Cardiac septum (tissue), 1 donor: ENCODE measurements around the gene CES2. TPM values are rescaled to one million over a fixed set of nuclear protein-coding genes. Genes with fewer than 3 reads are reported as not detected.

Experiments used
- DNase-seq: peaks from one replicate; pipeline ENCODE4 v3.0.0-alpha.2; 2020; ENCODE audit warnings: low spot score
- intact Hi-C: fragments of 100-400 bp; cut with DNase I; formaldehyde crosslinking; loops from one replicate; pipeline ENCODE4 v1.14.0; 2022
- total RNA-seq: library from RNA; stranded (reverse); fragmentation: NEBNext Ultra II Directional; extraction: Animal tissue kit (Norgen Biotek cat#: 25700); gene quantifications from one replicate; pipeline ENCODE4 v1.2.1, GENCODE V29; 2021
- donor health status: DM: no; HTN: no; CAD: no.

CES2 gene
- total RNA-seq, 1 donor from 2014 or later = 64.0 TPM

DNA sequence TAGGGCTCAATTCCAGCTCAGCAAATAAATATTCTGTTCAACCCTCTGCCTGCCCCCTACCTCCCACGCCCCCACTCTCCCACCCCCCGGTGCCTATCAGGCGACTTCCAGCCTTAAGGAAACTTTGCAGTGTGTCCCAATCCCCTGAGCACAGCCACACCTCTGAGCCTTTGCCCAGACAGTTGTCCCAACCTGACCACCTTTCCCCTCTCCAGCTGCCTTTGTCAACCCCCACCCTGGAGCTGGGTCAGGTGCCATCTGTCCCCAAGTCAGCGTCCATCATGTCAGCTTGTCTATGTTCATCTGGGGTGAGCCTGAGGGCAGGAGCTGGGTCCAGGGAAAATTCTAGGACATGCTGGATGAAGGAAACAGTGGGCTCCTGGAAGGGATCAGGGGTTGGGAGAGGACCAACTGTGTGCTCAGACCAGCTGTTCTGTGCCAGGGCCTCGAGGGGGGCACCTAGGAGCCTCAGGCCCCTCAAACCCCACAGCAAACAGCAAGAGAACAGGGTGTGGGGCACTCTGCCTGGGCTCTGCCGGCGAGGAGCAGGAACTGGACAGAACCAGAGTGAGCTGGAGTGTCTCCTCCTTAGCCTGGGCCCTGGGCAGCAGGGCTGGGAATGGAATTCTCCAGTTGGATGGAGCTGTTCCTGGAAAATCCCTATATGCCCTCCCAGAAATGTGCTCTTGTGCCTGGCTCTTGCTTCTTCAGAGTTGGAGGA lies 34.4 kb upstream of the CES2 start:
- intact Hi-C loops = no loop called here
- no peak for DNase-seq

DNA sequence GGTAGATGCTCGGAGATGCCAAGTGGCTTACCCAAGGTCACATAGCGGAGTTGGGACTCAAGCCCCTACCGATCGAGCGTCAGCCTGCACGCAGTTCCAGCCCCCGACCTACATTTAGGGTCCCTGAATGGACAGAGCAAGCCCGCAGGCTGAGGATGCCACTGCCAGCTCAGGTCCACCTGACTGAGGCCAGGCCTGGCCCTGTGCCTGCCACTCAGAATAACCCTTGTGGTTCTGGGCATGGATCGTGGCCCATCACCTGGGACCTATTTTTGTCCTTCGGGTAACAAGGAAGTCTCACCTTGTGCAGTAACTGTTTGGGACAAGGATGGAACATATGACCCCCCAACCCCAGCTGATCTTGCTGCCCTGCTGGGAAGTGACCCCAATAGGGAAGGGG lies 33.7 kb upstream of the CES2 start:
- no peak for DNase-seq

DNA sequence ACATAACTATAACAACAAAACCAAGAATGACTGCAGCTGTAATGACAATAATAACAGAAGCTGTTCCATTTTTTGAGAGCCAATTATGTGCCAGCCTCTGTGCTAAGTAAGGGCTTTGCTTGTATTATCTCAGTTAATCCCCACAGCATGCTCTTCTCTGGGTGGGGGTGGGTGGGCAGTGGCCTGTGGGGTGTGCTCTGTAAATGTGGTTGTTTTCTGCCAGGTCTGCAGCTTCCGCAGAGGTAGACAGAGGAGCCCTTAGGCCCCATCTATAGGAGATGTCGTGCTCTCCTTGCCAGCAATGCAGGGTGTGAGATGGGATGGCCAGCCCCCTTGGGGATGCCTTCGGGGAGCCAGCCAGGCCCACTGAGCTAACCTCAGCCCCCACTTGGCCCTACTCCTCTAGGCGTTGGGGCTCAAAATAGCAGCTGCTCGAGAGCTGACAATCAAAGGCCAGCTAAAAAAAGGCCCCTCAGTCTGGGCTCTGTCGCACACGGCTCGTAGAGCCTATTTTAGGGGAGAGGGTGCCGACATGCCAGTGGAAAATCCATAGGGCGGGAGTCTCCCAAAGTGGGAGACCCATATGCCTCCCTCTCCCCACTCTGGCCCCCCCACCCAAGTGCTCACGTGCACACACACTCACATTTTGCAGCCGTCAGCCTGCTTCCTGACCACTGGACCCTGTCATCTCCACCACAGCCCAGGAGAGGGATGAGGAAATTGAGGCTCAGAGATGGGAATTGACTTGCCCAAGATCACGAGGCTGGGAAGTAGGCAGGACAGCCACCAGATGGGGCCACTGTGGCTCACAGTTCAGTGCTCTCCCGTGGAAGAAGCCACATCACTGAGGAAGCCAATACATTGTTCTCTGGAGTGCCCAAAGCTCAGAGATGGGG lies 32.4 kb upstream of the CES2 start:
- peak; percentile 87 for DNase-seq
- intact Hi-C loops = loop anchor here (1.0 kb wide), 1 partner anchor 23 kb away; no protein-coding TSS in a partner anchor

More for the DNA sequence above, 33.7 kb upstream of the CES2 start:
- intact Hi-C loops = no loop called here

DNA sequence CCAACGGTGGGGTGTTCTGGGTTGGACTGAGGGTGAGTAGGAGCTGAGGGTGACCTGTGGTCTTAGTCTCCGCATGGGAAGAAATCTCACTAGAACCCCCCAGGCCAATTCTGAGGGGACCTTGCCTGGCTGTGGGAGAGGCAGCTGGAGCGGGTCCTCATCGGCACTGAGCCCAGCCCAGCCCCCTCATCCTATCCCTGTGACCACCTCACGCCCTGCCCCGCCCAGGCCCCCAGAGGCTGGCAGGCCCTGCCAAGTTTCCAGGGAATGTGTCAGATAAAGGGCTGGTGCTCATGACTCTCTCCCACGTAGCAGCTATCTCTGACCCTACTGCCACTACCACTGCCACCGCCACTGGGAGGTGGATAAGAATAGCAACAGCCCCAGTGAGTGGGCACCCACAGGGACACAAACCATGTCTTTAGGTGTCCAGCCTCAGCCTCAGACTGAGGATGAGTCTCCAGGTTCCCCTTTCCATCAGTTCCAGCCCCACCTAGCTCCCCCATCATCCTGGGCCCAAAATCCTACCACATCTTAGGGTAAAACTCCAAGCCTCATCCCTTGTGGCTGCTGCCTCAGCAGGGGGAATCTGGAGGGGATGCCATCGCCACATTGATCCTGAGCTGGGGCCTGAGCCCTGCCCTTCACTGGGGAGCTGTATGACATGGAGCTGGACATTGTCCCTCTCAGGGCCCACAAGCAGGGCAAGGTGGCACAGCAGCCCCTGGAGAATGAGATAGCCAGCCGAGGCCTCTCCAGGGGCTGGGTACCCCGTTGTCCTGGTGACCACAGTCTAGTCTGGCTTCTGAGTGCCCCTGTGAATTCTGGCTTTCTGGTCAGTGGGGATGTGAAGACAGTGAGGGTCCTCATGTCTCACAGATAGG lies 31.5 kb upstream of the CES2 start:
- DNase-seq = peak; percentile 89
- intact Hi-C loops = loop anchor here (1.0 kb wide), 1 partner anchor 23 kb away; no protein-coding TSS in a partner anchor

DNA sequence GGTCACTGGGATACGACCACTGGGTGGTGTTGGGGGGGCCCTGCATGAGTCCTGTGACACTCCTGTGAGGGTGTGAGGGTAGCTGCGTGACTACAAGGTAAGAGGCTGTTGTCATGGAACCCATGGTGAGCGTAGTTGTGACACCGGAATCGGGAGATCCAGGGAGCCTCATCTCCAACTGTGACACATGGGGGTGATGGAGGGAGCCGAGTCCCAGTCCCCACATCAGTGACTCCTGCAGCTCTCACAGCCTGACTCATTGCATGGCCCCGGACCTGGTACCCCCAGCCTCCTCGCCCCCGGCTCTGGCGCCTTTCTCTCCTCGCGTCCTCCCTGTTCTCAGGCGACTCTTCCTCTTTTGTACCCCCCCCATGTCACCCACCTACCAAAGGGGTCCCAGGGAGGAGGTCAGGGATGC lies 30.9 kb upstream of the CES2 start:
- no peak for DNase-seq
- intact Hi-C loops = no loop called here

DNA sequence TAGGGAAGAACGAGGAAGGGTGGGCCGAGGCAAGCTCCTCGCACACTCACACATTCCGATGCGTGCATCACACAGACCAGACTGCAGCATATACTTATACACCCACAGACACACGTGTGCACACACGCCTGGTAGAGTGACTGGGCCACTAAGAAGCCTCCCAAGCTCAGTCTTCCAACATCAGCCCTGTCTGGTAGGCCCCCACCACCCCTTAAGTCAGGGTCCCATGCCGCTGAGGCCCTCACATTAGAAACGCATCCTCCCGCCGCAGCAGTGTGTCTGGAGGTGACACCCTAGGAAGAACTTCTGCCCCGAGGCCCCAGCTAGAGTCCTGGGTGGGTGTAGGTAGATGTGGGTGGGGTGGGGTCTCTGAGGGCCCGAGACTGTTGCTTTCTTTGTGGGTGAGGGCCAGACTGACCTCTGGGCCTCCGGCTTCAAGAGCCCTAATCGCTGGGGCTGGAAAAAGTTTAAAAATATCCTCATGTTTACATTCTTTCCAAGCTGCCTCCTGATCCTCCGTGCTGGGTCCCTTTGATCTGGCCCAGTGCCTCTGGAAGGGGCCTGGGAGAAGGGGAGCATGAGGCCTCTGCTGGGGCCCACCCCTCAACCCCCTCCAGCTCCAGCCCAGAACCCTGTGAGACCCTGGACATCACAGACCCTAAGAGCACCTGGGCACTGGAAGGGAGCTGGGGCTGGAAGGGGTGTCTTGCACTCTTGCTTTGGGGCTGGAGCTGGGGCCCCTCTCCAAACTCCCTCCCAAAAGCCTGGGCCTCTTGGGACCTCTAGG lies 30.3 kb upstream of the CES2 start:
- intact Hi-C loops = no loop called here
- DNase-seq = no peak

DNA sequence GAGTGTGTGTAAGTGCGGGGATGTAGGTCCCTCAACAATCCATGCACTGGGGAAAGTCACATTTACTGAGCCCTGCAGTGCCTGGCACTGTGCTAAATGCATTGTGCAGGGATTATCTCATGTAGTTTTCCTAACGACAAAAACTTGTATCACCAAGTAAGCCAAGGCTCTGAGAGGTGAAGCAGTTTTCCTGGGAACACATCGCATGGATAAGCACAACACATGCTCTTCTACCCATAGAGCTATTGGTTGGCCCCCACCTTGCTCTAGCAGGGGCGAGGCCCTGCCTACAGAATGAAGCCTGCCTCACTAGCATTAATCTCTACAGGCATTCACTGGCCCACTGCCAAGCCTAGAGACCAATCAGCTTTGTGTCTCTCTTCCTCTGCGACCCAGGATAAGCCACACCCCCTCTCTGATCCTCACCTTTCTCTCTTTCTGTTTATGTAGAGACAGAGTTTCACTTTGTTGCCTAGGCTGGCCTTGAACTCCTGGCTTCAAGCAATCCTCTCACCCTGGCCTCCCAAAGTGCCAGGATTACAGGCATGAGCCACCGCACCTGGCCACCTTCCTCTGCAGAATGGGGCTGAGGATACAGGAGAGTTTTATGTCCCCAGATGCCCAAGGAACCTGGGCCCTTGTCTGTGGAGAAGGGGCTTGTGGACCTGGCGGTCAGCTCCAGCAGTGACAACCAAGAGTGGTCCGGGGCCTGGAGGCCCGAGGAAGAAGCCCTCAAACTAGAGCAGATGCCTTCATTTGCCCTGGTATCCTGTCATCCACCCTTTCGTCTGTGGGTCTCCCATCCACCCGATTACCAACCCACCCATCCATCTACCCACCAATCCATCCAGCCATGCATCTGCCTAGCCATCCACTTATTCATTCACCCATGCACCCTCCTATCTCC lies 29.4 kb upstream of the CES2 start:
- intact Hi-C loops = no loop called here
- peak; percentile 87 for DNase-seq

DNA sequence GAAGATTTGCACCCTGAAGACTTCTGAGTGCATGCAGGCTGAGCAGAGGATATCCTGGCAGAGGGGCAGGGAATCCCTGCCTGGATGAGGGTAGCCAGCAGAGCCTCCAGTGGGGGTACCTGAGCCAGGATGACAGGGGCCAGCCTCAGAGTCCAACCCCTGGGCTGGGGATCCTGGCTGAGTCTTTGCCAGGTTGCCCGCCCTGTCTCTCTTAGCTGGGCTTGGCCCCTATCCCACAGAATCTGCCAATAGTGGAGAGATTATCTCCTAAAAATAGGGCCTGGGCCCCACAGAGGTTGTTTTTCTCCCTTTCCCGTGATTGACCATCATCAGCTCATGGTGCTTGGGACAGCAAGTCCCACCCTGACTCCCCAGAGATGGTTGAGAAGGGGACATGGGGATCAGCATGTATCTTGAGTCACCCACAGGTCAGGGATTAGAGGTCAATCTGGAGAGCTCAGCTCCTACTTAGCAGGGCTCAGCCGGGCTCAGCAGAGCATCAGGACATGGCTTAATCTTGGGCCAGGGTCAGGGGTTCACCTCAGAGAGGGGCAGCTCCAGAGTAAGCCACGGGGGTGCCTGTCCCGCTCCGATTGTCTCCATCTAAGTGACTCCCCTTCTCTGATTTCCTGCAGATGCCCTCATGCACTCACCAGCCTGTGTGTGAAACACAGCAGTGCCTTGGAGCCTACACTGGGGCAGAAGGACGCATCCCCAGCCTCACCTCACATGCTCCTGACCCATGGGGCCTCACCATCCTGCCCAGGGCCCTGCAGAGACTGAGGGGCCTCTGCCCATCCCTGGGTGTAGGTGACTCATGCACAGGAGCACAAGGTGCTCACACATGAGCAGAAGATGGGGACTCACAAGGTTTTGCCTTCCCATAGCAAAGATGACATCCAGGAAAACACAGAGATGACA lies 28.1 kb upstream of the CES2 start:
- no peak for DNase-seq
- intact Hi-C loops = no loop called here

DNA sequence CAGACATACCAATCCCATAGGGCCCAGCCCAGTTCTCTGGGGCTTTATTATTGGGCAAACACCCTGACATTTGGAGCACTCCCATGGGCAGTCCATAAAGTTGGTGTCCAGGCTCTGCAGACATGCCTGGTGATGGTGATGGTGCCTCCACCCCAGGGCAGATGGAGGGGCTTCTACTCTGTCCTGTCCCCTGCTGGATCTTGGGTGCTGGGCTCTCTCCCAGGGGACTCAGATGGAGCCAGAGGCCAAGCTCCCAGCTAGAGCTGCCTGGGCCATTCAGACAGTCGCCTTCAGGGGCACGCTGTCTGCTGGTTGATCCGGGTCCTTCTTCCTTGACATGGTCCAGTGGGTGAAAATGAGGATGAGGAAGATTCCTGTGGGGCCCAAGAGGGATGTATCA lies 27.2 kb upstream of the CES2 start:
- DNase-seq = no peak
- intact Hi-C loops = no loop called here

DNA sequence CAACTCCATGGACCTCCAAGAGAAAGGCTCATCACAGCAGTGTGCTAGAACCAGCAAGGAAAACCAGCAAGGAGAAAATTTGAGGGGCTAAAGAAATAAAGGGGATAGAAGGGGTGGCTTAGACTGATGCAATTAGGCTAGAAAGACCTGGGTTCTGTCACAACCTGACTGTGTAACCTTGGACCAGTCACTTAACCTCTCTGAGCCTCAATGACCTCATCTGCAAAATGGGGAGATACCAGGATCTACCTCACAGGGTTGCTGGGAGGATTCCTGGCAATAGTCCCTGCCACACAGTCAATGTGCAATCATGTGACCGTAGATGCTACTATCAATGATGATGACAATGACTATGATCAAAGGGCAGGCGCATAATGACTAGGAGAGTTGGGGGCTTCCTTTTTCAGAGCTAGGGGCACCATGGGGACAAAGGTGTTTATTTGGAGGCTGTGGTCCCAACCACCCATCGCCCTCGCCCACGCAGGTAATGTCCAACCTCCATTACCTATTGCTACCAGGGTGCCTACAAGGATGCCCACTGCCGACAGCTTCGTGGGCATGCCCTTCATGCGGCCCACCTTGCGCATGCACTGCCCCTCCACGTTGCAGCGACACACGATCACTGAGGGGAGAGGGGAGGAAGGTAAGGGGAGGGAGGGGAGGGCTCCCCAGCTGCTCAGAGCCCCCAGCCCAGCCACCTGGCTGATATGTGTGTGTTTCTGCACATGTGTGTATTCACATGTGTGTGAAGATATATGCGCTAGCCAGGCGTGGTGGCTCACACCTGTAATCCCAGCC lies 26.4 kb upstream of the CES2 start:
- intact Hi-C loops = no loop called here

DNA sequence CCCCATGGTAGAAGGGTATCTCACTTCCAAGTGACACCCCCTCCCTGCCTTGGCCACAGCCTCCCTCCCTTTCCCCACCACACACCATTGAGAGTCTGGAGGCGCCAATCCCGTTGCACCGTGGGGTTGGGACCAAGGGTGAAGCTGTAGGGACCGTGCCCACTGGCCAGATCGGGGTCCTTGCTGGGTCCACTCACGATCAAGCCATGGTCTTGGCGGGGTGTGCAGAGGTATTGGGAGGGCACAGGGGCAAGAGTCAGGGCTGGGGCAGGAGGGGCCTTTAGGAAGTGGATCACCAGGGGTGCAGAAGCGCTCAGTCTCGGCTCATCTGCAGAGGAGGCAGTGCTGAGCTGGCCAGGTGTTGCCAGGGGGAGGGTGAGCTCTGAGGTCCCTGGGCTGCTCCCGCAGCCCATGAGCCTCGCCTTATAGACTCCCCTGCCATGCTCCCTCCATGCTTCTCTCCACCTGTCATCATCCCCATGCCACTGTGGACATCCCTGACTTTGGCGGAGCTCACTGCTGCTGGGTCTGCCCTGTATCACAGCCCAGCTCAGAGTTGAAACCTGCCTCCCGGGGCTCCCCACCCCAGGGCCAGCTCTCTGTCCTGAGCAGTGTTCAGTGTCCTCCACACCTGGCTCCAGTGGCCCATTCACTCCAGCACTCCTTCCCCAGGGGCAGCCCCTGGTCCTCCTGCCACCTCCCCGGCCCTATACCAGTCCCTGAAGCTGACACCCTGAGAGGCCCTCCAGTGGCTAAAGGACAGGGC lies 25.0 kb upstream of the CES2 start:
- intact Hi-C loops = no loop called here
- no peak for DNase-seq

More for the DNA sequence above, 26.4 kb upstream of the CES2 start:
- DNase-seq = no peak

DNA sequence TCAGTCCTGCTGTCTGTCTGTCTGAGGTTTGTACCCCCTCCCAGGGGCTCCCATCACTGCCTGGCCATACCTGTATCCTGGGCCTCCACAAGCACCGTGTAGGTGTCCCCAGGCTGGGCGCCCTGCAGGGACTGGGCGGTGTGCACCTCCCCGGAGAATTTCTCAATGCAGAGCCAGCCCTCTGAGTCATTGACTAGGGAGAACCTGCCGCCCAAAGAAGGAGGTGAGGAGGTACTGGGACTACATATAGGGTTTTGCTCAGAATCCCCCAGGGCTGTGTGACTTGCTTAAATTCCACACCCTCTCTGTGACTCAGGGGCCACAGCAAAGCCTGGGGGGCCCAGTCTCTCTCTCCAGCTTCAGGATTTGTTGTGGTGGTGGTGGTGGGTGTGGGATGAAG lies 24.2 kb upstream of the CES2 start:
- intact Hi-C loops = no loop called here

DNA sequence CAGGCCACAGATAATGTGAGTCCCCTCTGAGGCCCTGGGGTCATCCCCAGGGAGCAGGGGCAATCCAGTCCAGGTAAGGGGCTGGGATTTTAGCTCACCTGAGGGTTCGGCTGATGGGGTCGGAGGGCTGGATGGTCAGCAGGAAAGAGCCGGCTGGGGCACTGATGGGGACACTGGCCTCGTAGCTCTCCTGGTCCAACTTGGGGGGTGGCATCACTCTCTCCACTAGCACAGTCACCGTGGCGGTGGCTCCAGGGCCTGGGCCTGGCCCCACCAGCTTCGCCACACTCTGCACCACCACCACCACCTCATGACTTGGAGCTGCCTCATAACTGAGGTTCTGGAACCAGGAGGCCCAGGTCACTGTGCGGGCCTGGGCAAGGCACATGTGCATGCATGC lies 23.5 kb upstream of the CES2 start:
- intact Hi-C loops = no loop called here
- no peak for DNase-seq

More for the DNA sequence above, 24.2 kb upstream of the CES2 start:
- no peak for DNase-seq

DNA sequence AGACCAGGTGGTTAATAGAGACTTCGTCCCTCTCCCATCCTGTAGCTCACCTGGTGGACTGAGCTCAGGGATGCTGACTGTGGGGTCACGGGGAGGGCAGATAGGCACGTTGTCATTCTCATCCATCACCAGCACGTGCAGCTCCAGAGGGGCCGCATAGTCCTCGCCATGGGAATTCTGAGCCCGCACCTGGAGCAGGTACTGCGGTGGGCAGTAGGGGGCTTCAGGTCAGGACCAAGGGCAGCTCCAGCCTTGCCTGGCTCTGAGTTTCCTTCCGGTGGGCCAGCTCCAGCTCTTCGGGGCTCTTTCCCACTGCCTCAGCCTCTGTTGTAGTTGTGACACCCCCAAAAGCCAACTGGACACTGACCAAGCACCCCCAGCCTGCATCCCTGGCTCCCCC lies 22.2 kb upstream of the CES2 start:
- intact Hi-C loops = no loop called here
- no peak for DNase-seq

DNA sequence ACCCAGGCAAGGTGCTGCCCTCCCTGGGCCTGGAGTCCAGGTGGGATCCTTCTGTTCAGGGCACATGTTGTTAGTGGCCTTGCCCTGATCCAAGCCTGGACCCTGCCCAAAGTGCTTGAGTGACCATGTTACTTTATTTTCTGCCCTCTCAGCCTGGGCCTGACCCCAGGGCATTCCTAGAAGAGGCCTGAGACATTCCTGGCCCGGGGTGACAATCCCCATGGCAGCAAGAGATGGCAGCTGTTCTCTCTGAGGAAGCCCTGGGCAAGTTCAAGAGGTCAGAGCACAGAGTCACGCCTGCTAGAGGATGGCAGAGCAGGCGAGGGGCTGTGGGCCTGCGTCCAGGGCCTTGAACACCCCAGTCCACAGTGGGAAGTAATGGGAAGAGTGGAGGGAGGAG lies 21.6 kb upstream of the CES2 start:
- intact Hi-C loops = no loop called here
- no peak for DNase-seq

DNA sequence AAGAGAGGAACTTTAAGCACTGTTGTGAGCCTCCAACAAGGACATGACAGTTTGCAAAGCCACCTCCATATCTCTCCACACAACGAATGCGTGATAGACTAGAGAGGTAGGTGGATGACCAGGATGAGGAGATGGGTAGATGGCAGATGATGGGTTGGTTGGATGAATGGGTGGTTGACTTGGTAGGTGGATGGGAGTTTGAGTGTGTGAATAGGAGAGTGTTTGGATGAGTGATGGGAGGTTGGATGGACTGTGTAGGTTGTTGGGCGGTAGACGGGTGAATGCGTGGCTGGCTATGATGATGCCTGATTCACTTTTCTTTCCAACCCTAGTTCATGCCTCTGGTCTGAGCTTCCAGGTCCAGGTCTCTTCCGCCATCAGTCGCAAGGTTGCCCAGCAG lies 20.8 kb upstream of the CES2 start:
- DNase-seq = no peak
- intact Hi-C loops = no loop called here
